Tibial nerve (tissue), 4 donors: Measurements from ENCODE around the gene FBP1. TPM values are rescaled to one million over a fixed set of nuclear protein-coding genes. Genes with fewer than 3 reads are reported as not detected.

Source experiments
- DNase-seq, 2 donors: peaks; one replicate each; pipeline ENCODE4 v3.0.0-alpha.2; 2019; ENCODE audit warnings: low spot score in 2 of 2
- H3K27ac ChIP-seq, 4 donors: fragments of 200-600 bp; sonication (generic) in 3 of 4; one replicate each; pipeline ENCODE4 v1.5.1; 2017 to 2019; ENCODE audit warnings: mild to moderate bottlenecking in 1 of 4
- H3K27me3 ChIP-seq, 2 donors: fragments of 200-600 bp; sonication (generic) in 1 of 2; one replicate each; pipeline versions ENCODE4 v1.5.1 to v1.6.0; 2017 to 2019
- H3K36me3 ChIP-seq, 3 donors: fragments of 200-600 bp; sonication (generic); one replicate each; pipeline ENCODE4 v1.5.1; 2018 to 2019
- H3K4me1 ChIP-seq, 4 donors: fragments of 200-600 bp; sonication (generic) in 3 of 4; one replicate each; pipeline ENCODE4 v1.5.1; 2017 to 2019
- H3K4me3 ChIP-seq, 4 donors: fragments of 200-600 bp; sonication (generic) in 3 of 4; one replicate each; pipeline ENCODE4 v1.5.1; 2017 to 2019; ENCODE audit warnings: mild to moderate bottlenecking in 1 of 4, moderate library complexity in 1 of 4
- H3K9me3 ChIP-seq, 4 donors: fragments of 200-600 bp; sonication (generic) in 3 of 4; one replicate each; pipeline ENCODE4 v1.5.1; 2017 to 2019
- CTCF ChIP-seq, 5 experiments: fragments of 200-600 bp in 3 of 5; fragments of 450-650 bp in 2 of 5; sonication (generic) in 3 of 5; IDR thresholded peaks; one replicate each; pipeline ENCODE4 v1.5.1; 2016 to 2019; ENCODE audit warnings: antibody characterized with exemption in 5 of 5, mild to moderate bottlenecking in 3 of 5, moderate library complexity in 2 of 5
- EP300 ChIP-seq, 2 donors: sonication (generic); formaldehyde crosslinking; IDR thresholded peaks; one replicate each; pipeline ENCODE4 v1.6.1; 2017; ENCODE audit warnings: antibody characterized with exemption in 2 of 2, mild to moderate bottlenecking in 1 of 2
- POLR2A ChIP-seq, 2 donors: fragments of 450-650 bp; IDR thresholded peaks; one replicate each; pipeline ENCODE4 v1.6.1; 2017; ENCODE audit warnings: antibody characterized with exemption in 2 of 2, mild to moderate bottlenecking in 2 of 2, moderate library complexity in 2 of 2
- WGBS, 2 donors: methylation state at CpG; one replicate each; pipeline ENCODE4 v1.1.5; 2018; 5-methylcytosine and 5-hydroxymethylcytosine counted together
- total RNA-seq, 4 donors: library from RNA; depleted of rRNA; stranded (reverse); fragments of >200 nt; gene quantifications; one replicate each; pipeline ENCODE4 v1.1.0, GENCODE V29; 2016

FBP1 gene
- total RNA-seq, 4 donors from 2014 or later, result 4.8 to 8.6 (median 5.8) TPM

DNA sequence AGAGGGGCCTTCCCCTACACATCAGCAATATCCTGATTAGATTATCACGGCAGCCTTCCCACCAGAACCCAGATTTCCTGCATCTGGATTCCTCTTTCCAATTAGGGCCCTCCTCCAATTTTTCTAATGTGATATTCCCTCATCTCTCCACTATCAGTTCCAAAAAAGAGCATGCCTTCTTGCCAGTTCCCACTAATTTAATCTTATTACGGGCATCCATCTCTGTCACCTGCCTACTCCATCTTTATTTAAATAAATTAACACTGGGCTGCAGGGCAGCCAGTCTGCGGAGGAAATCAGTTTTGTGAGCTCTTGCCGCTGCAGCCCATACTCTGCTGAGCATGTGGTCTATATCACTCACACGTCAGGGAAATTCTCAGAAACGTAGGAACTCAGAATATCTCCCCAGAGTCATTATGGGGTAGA lies 29.1 kb downstream of the FBP1 start:
- Histone ChIP-seq H3K9me3 (no peaks in the 10 kb centered on the region), H3K27ac (no peak overlapping the region), H3K36me3 (no peaks in the 10 kb centered on the region), H3K27me3 (no peaks in the 10 kb centered on the region), H3K4me3 (no peak overlapping the region), H3K4me1 (no peaks in the 10 kb centered on the region)
- DNase-seq, result no peak
- 78 to 84% methylated on average over 6 of the region's 6 CpGs for WGBS, 2 donors
- TF ChIP-seq EP300 (IDR thresholded peaks at IDR 0.05), result no peak

GRCh38 chr9:94607423-94607691 lies 32.0 kb downstream of the FBP1 start:
- Histone ChIP-seq H3K4me1 (peaks cover 0 to 8% (median 0%) of the 10 kb centered on the region in 4 donors), H3K27ac (no peak overlapping the region), H3K27me3 (no peaks in the 10 kb centered on the region), H3K9me3 (no peaks in the 10 kb centered on the region), H3K4me3 (no peak overlapping the region), H3K36me3 (no peaks in the 10 kb centered on the region)
- 95 to 96% methylated on average over 8 of the region's 8 CpGs for WGBS, 2 donors
- TF ChIP-seq CTCF (IDR thresholded peaks at IDR 0.05) (no peak), EP300 (IDR thresholded peaks at IDR 0.05) (no peak), POLR2A (IDR thresholded peaks at IDR 0.05) (no peak)
- DNase-seq, result no peak

DNA sequence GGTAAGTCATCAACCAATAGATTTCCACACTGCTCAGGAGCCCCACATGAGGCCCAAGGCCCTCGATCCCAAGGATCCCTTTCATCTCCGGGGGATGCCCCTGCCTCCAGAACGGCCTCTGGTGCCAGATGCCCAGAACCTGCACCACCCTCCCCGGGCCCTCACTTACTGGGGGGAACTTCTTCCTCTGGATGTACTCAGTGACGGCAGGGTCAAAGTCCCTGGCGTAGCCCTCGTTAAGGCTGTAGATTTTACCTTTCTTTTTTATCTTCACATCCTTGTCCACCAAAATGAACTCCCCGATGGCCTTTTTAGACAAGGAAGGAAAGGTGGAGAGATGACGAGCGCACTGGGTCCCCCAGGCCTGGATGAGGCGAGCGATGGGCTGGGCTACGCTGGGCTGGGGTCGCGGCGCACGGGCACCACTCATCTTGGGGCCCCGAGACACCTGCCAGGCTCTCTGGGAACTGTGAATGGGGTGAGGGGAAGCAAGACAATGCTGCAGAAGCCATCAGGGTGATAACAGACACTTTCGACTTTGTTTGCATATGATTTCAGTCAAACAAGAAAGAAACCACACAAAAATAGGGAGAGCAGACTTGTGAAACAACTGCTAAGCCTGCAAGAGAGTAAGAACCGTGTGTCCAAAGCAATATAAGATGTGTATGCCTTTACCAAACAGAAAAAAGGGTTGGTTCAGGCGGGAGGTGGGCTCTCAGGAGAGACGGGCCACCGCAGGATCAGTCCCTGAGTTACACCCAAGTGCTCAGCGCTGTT lies 32.5 kb downstream of the FBP1 start:
- H3K9me3 ChIP-seq, result no peaks in the 10 kb centered on the region
- no peaks in the 10 kb centered on the region for H3K27me3 ChIP-seq
- no peak for DNase-seq
- no peaks in the 10 kb centered on the region for H3K36me3 ChIP-seq
- no peak overlapping the region for H3K4me3 ChIP-seq
- whole genome bisulfite sequencing, 2 donors, result 90 to 94% methylated on average over 24 of the region's 24 CpGs
- no peak for TF ChIP-seq CTCF (IDR thresholded peaks at IDR 0.05)
- no peak for TF ChIP-seq POLR2A (IDR thresholded peaks at IDR 0.05)
- TF ChIP-seq EP300 (IDR thresholded peaks at IDR 0.05), result no peak
- no peak overlapping the region for H3K27ac ChIP-seq
- peaks cover 0 to 8% (median 0%) of the 10 kb centered on the region in 4 donors for H3K4me1 ChIP-seq

GRCh38 chr9:94603259-94604160 lies 35.8 kb downstream of the FBP1 start:
- WGBS, 2 donors, result 15% methylated on average over 21 of the region's 21 CpGs
- no peaks in the 10 kb centered on the region for H3K36me3 ChIP-seq
- H3K4me3 ChIP-seq, result no peak overlapping the region
- H3K27ac ChIP-seq, result no peak overlapping the region
- no peaks in the 10 kb centered on the region for H3K27me3 ChIP-seq
- DNase-seq, result peak; percentile 64 to 73
- TF ChIP-seq EP300 (IDR thresholded peaks at IDR 0.05), result no peak
- no peak for TF ChIP-seq POLR2A (IDR thresholded peaks at IDR 0.05)
- peak; percentile 46 to 61 (median 54) for TF ChIP-seq CTCF (IDR thresholded peaks at IDR 0.05)
- no peaks in the 10 kb centered on the region for H3K9me3 ChIP-seq
- peaks cover 0 to 8% (median 0%) of the 10 kb centered on the region in 4 donors for H3K4me1 ChIP-seq

DNA sequence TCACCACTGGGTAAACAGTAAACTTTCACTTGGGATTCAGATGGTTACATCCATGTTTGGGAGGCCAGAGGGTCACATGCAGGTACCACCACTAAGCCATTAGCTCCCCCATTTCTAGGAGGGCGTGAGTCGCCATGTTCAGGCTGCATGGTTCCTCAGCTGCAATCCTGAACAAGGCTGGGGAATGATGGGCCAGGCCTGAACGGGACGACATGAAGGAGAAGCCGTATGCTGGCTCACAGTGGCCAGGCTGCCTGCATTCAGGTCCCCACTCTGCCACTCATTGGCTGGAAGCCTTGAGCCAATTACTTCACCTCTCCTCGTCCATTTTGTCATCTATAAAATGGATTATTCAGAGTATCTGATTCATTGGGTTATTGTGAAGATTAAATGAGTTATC lies 36.7 kb downstream of the FBP1 start:
- no peaks in the 10 kb centered on the region for H3K27me3 ChIP-seq
- H3K4me1 ChIP-seq, result peaks cover 0 to 8% (median 0%) of the 10 kb centered on the region in 4 donors
- TF ChIP-seq POLR2A (IDR thresholded peaks at IDR 0.05), result no peak
- no peak for TF ChIP-seq CTCF (IDR thresholded peaks at IDR 0.05)
- no peak for TF ChIP-seq EP300 (IDR thresholded peaks at IDR 0.05)
- no peaks in the 10 kb centered on the region for H3K9me3 ChIP-seq
- DNase-seq, result no peak
- no peaks in the 10 kb centered on the region for H3K36me3 ChIP-seq
- H3K27ac ChIP-seq, result no peak overlapping the region
- WGBS, 2 donors, result 80 to 83% methylated on average over 6 of the region's 6 CpGs
- H3K4me3 ChIP-seq, result no peak overlapping the region
